ENCODE measurements around the gene CKMT2.

The CKMT2 gene

DNA sequence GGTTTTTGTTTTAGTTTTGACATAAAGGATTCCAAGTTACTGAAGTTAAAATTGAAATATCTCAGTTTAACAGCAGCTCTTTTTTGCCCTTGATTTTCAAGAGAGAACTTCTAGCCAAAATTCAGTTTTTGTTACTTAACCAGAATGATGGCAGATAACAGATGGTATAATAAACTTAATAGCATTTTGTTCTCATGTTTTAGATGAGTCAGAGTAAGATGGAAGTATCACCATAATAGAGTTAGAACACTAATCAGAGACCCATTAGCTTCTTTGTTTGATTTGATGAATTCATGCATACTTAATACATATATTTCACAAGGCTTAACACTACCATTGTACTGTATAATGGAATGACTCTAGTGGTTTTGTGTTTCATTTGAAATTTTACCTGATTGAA is 80.2 kb downstream of the CKMT2 start:
- DNase-seq = no peak

DNA sequence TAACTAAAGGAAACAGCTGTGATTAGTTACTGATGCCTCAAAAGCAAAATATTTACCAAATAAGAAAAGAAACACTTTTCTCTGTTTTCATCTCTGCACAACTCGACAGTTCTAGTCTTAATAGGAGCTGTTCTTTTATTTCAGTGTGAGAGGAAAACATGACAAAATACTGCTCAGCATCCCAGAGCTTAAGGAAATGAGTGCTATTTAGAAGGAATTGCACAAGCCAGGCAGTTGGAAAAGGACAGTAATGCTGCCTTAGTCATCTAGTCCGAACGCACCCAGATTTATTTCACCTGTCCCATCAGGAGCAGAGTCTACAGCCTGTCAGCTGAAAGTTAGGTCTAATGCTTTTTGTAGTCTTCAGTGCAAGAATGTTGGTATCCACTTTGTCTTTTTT is 80.6 kb downstream of the CKMT2 start:
- DNase-seq = no peak

DNA sequence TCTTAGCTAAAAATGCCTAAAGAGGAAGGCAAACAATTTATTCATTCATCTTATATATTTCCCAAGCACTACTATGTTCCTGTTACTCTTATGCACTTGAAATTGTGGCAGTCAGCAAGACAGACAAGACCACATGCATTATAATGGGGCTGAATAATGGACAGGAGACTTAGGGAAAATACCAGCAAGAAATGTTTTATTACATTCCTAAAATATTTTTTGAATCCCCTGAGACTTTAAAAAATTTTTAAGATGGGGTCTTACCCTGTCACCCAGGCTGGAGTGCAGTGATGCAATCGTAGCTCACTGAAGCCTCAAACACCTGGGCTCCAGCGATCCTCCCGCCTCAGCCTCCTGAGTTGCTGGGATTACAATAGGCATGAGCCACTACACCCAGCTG is 81.5 kb downstream of the CKMT2 start:
- DNase-seq = no peak

DNA sequence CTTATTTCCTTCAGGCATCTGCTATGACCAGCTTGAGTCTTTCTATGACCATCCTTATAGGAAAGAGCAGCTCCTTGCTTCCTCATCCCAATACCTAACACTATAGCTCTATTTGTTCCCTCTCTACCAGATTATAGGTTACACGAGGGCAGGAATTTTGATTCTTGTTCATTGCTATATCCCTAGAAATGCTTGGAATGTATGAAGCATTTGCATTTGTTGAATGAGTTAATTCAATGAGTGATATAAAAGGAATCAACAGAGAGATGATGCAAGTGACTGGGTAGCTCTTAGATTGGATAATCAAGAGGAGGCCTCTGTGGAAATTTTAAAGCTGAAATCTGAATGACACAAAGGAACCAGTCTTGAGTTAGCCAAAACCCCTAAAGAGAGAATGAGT is 82.2 kb downstream of the CKMT2 start:
- DNase-seq = no peak

DNA sequence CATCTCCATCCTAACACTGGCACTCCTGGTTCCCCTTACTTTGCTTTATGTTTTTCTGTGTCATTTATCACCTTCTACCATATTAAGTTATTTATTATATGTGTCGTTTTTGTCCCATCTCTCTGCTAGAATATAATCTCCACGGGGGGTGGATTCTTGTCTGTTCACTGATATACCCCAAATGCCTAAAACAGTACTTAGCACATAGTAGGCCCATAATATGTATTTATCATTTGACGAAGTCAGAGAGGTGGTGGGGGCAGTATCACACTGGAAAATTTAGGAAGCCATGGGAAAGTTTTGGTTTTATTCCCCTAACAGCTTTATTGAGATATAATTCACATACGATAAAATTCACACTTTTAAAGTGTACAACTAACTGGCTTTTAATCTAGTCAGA is 82.7 kb downstream of the CKMT2 start:
- no peak for DNase-seq

Data from 8988T (cell line).